DOHH2 (cell line): ENCODE results near the gene CTNS.
A peak's percentile ranks its signal among the peaks of the same experiment; 100 is the strongest.

Experiments used
- CTCF ChIP-seq: fragments of 200-600 bp; sonication (generic); IDR thresholded peaks from one replicate; pipeline ENCODE4 v1.5.1; 2014; ENCODE audit warnings: antibody characterized with exemption, mild to moderate bottlenecking, low read depth, low read length; ENCODE audit not compliant: poor library complexity, severe bottlenecking
- EZH2phosphoT487 ChIP-seq: fragments of 200-600 bp; sonication (generic); IDR thresholded peaks from 2 replicates; pipeline ENCODE4 v1.6.1; 2017; ENCODE audit warnings: borderline replicate concordance, mild to moderate bottlenecking, antibody characterized with exemption, low read length, moderate library complexity, mixed read lengths

DNA sequence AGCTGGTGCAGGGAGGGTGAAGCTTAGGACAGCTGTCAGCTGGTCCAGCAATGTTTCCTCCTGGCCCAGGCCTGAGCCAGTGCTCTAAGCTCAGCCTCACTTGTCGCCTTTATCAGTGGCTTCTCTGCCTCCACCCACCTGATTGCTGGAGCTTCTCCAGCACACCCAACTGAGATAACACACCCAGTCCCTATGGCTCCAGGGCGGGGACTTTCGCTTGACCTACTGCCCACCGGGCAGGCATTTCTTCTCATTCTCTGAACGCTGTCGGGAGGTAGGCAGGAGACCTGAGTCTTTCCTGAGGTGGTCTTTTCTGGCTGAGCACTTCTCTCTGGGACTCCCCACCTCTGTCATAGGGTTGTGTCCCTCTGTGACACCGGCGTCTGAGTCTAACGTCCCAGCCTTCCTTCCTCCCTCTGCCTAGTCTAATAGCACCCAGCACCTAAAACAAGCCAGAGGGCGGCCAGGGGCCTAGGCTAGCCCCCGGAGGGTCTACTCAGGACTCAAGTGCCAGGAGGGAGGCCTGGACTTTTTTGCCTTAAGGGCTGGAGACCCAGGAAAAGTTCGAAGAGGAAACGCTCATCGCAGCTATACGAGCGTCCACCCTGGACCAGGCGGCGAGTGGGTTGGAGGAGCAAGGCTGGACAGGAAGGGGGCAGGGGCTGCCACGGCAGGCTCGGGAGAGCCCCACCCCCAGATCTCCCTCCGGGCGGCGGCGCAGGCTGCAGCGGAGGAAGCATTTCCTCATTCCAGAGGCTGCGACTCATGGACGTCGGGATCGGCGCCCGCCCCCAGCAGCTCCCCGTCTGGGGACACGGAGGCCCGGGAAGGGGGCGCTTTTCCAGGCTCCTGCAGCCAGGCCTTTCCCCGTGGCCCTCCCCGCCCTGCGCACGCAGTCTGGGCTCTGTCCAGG lies 31.1 kb downstream of the CTNS start:
- TF ChIP-seq CTCF (peak; percentile 23), EZH2phosphoT487 (no peak)
